Mesenchymal stem cell (in vitro differentiated cells and primary cell): ENCODE measurements around the gene TICAM1.
"Not testable (repeated sequence)": the region's sequence is repeated elsewhere in the genome, so short reads cannot be mapped to it uniquely, and the experiment has no call there.

Source experiments
- DNase-seq: peaks from one replicate; pipeline ENCODE4 v3.0.0-alpha.2; 2013
- H2AFZ ChIP-seq: one replicate; pipeline ENCODE4 v1.6.1; 2013; ENCODE audit warnings: low read depth, mild to moderate bottlenecking, control low read depth, inconsistent platforms, low read length, moderate library complexity
- H2AK5ac ChIP-seq: 2 replicates; pipeline ENCODE4 v1.6.1; 2013; ENCODE audit warnings: low read length, moderate library complexity, mild to moderate bottlenecking, inconsistent platforms; ENCODE audit not compliant: severe bottlenecking
- H2BK120ac ChIP-seq: one replicate; pipeline ENCODE4 v1.6.1; 2013; ENCODE audit warnings: low read depth, mild to moderate bottlenecking, inconsistent platforms, low read length, moderate library complexity
- H2BK12ac ChIP-seq, 2 experiments: one replicate each; pipeline ENCODE4 v1.6.1; 2013; ENCODE audit warnings: inconsistent platforms in 2 of 2, low read length in 2 of 2, mild to moderate bottlenecking in 2 of 2, moderate library complexity in 2 of 2, control low read depth in 1 of 2
- H2BK15ac ChIP-seq: one replicate; pipeline ENCODE4 v1.6.1; 2013; ENCODE audit warnings: mild to moderate bottlenecking, low read depth, inconsistent platforms; ENCODE audit not compliant: poor library complexity, severe bottlenecking
- H2BK5ac ChIP-seq: 2 replicates; pipeline ENCODE4 v1.6.1; 2013; ENCODE audit warnings: low read depth, mild to moderate bottlenecking, low read length, control low read depth, inconsistent platforms; ENCODE audit not compliant: poor library complexity, severe bottlenecking
- H3K14ac ChIP-seq, 2 experiments: one replicate each; pipeline ENCODE4 v1.6.1; 2013; ENCODE audit warnings: inconsistent platforms in 2 of 2, low read length in 2 of 2, control low read depth in 1 of 2, mild to moderate bottlenecking in 1 of 2, moderate library complexity in 1 of 2
- H3K18ac ChIP-seq, 2 experiments: one replicate each; pipeline ENCODE4 v1.6.1; 2013; ENCODE audit warnings: inconsistent platforms in 2 of 2, low read length in 2 of 2, control low read depth in 1 of 2, low read depth in 1 of 2, mild to moderate bottlenecking in 1 of 2
- H3K23ac ChIP-seq, 2 experiments: one replicate each; pipeline ENCODE4 v1.6.1; 2013; ENCODE audit warnings: inconsistent platforms in 2 of 2, low read length in 2 of 2, mild to moderate bottlenecking in 2 of 2, moderate library complexity in 2 of 2, control low read depth in 1 of 2
- H3K27ac ChIP-seq: 2 replicates; pipeline ENCODE4 v1.5.1; 2013; ENCODE audit warnings: mild to moderate bottlenecking, moderate library complexity, low read length, control low read depth, inconsistent platforms; ENCODE audit not compliant: poor library complexity, severe bottlenecking
- H3K27me3 ChIP-seq, 2 experiments: 2 replicates each; pipeline versions ENCODE4 v1.6.1 to v1.7.0; 2013; ENCODE audit warnings: low read length in 2 of 2, mild to moderate bottlenecking in 2 of 2, moderate library complexity in 2 of 2, control low read depth in 1 of 2, inconsistent platforms in 1 of 2; ENCODE audit not compliant: control insufficient read depth in 1 of 2, insufficient read depth in 1 of 2
- H3K36me3 ChIP-seq, 2 experiments: 2 replicates each; pipeline versions ENCODE4 v1.6.1 to v1.7.0; 2013; ENCODE audit warnings: low read length in 2 of 2, control low read depth in 1 of 2, inconsistent platforms in 1 of 2, low read depth in 1 of 2, mild to moderate bottlenecking in 1 of 2; ENCODE audit not compliant: insufficient read depth in 2 of 2, control insufficient read depth in 1 of 2
- H3K4ac ChIP-seq, 2 experiments: one replicate each; pipeline ENCODE4 v1.6.1; 2013; ENCODE audit warnings: inconsistent platforms in 2 of 2, low read length in 2 of 2, mild to moderate bottlenecking in 2 of 2, moderate library complexity in 2 of 2, control low read depth in 1 of 2, low read depth in 1 of 2
- H3K4me1 ChIP-seq: 2 replicates; pipeline ENCODE4 v1.6.1; 2013; ENCODE audit warnings: low read depth, low read length, control low read depth; ENCODE audit not compliant: control insufficient read depth, insufficient read depth
- H3K4me2 ChIP-seq: 2 replicates; pipeline ENCODE4 v1.6.1; 2013; ENCODE audit warnings: low read length, mild to moderate bottlenecking, inconsistent platforms; ENCODE audit not compliant: poor library complexity, severe bottlenecking
- H3K4me3 ChIP-seq, 2 experiments: 2 replicates each; pipeline versions ENCODE4 v1.5.1 to v1.7.0; 2013; ENCODE audit warnings: low read length in 2 of 2, mild to moderate bottlenecking in 2 of 2, control low read depth in 1 of 2, low read depth in 1 of 2; ENCODE audit not compliant: insufficient read depth in 1 of 2
- H3K79me1 ChIP-seq: replicated peaks from 2 replicates; pipeline ENCODE4 v1.6.1; 2013; ENCODE audit warnings: mild to moderate bottlenecking, control low read depth, low read length, inconsistent platforms; ENCODE audit not compliant: poor library complexity, severe bottlenecking
- H3K9ac ChIP-seq: 2 replicates; pipeline ENCODE4 v1.7.0; 2013; ENCODE audit warnings: mild to moderate bottlenecking, low read length, moderate library complexity
- H3K9me3 ChIP-seq: 2 replicates; pipeline ENCODE4 v1.7.0; 2013; ENCODE audit warnings: mild to moderate bottlenecking, low read length; ENCODE audit not compliant: control insufficient read depth
- H4K8ac ChIP-seq: one replicate; pipeline ENCODE4 v1.6.1; 2013; ENCODE audit warnings: inconsistent platforms, mild to moderate bottlenecking, low read length, moderate library complexity
- H4K91ac ChIP-seq: one replicate; pipeline ENCODE4 v1.6.1; 2013; ENCODE audit warnings: mild to moderate bottlenecking, low read length, inconsistent platforms
- WGBS: methylation state at CpG from one replicate; pipeline ENCODE4 v1.1.7; 2013; ENCODE audit warnings: mixed read lengths; 5-methylcytosine and 5-hydroxymethylcytosine counted together

The TICAM1 gene

DNA sequence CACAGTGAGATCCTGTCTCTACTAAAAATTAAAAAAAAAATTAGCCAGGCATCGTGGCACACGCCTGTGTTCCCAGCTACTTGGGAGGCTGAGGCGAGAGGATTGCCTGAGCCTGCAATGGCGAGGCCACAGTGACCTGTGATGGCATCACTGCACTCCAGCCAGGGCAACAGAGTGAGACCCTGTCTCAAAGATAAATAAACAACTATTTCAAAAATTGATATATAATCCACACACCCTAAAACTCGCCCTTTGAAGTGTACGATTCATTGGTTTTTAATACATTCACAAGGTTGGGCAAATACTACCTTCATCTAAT, 12.1 kb upstream of the TICAM1 start:
- peaks cover 18% of the 10 kb centered on the region for H3K79me1 ChIP-seq
- no peak overlapping the region for H3K4ac ChIP-seq
- peaks cover 24% of the 10 kb centered on the region for H3K4me1 ChIP-seq
- H4K91ac ChIP-seq = no peak overlapping the region
- H2BK120ac ChIP-seq = no peak overlapping the region
- peaks cover 75 to 82% of the 10 kb centered on the region in 2 experiments for H3K36me3 ChIP-seq
- H2BK5ac ChIP-seq = no peak overlapping the region
- no peak overlapping the region for H3K27ac ChIP-seq
- no peak overlapping the region for H3K4me3 ChIP-seq
- WGBS = 93% methylated on average over 6 of the region's 6 CpGs
- no peak overlapping the region for H4K8ac ChIP-seq
- no peak overlapping the region for H3K4me2 ChIP-seq
- H3K23ac ChIP-seq = no peak overlapping the region
- H3K18ac ChIP-seq = no peak overlapping the region
- no peak overlapping the region for H2BK15ac ChIP-seq
- H3K27me3 ChIP-seq = no peaks in the 10 kb centered on the region
- H2BK12ac ChIP-seq = no peak overlapping the region
- H2AK5ac ChIP-seq = no peak overlapping the region
- no peak overlapping the region for H2AFZ ChIP-seq
- H3K9me3 ChIP-seq = no peaks in the 10 kb centered on the region
- no peak overlapping the region for H3K9ac ChIP-seq
- DNase-seq = no peak
- no peak overlapping the region for H3K14ac ChIP-seq

DNA sequence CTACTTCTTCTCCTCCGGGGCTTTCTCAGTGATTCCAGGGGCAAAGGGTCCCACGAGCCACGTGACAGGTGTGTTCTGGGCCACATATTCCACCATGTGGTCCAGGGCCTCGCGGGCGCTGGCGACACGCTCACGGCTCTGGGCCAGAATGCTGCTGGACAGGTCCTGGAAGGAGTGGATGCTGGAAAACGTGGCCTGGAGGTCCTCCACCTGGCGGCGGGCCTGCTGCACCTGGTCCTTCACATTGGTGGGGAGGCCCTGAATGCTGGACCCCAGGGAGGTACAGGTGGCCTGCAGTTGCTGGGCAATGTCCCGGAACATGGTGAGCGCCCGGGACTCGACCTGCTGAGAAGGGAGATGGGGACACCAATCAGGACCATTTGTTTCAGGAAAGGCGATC, 7.7 kb upstream of the TICAM1 start:
- Histone ChIP-seq H3K27me3 (no peaks in the 10 kb centered on the region), H2BK15ac (no peak overlapping the region), H4K8ac (no peak overlapping the region), H3K4ac (no peak overlapping the region), H3K9me3 (no peaks in the 10 kb centered on the region), H2BK12ac (no peak overlapping the region), H3K4me1 (peaks cover 9% of the 10 kb centered on the region), H4K91ac (no peak overlapping the region), H3K14ac (no peak overlapping the region), H3K9ac (no peak overlapping the region), H3K36me3 (peaks cover 67 to 71% of the 10 kb centered on the region in 2 experiments), H3K18ac (no peak overlapping the region), H3K4me2 (no peak overlapping the region), H3K4me3 (no peak overlapping the region), H2AK5ac (no peak overlapping the region), H2AFZ (no peak overlapping the region), H3K23ac (no peak overlapping the region), H2BK120ac (no peak overlapping the region), H3K79me1 (peaks cover 15% of the 10 kb centered on the region), H3K27ac (no peak overlapping the region), H2BK5ac (no peak overlapping the region)
- 96% methylated on average over 17 of the region's 17 CpGs for WGBS
- no peak for DNase-seq

DNA sequence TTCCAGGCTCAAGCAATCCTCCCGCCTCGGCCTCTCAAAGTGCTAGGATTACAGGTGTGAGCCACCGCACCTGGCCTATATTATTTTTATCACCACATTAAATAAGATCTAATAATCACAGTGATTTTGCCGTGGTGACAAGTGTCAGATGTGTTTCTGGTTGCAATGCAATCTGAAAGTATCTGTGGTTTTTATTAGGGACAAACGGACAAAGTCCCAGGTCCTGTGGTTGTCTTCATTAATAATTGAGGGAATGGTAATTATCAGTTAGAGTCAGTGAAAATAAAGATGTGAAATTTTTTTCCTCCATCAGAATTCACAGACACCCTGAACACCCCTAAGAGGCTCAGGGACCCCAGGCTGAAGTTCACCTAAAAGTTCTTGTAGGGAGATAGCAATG, 1.3 kb upstream of the TICAM1 start:
- Histone ChIP-seq H3K9ac (no peak overlapping the region), H3K23ac (no peak overlapping the region), H2BK5ac (no peak overlapping the region), H2BK12ac (no peak overlapping the region), H3K9me3 (no peaks in the 10 kb centered on the region), H3K14ac (no peak overlapping the region), H2BK120ac (no peak overlapping the region), H3K18ac (no peak overlapping the region), H4K8ac (no peak overlapping the region), H3K4me3 (no peak overlapping the region), H4K91ac (no peak overlapping the region), H3K27ac (no peak overlapping the region), H2BK15ac (no peak overlapping the region), H3K36me3 (peaks cover 13 to 16% of the 10 kb centered on the region in 2 experiments), H2AK5ac (no peak overlapping the region), H3K4ac (no peak overlapping the region), H2AFZ (no peak overlapping the region), H3K4me1 (peaks cover 12% of the 10 kb centered on the region), H3K4me2 (no peak overlapping the region), H3K79me1 (peaks cover 6% of the 10 kb centered on the region), H3K27me3 (no peaks in the 10 kb centered on the region)
- 90% methylated on average over 5 of the region's 5 CpGs for WGBS
- no peak for DNase-seq

DNA sequence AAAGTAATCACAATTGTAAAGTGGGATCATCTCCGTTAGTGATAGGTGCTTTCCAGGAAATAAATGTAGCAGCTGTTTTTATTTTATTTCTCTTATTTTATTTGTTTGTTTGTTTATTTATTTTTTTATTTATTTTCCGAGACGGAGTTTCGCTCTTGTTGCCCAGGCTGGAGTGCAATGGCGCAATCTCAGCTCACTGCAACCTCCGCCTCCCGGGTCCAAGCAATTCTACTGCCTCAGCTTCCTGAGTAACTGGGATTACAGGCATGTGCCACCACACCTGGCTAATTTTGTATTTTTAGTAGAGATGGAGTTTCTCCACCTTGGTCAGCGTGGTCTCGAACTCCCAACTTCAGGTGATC, 448 bp upstream of the TICAM1 start:
- not testable (repeated sequence) for H3K79me1 ChIP-seq, H3K23ac ChIP-seq, H2AK5ac ChIP-seq, H2BK15ac ChIP-seq, H3K36me3 ChIP-seq, H3K27ac ChIP-seq, H2BK5ac ChIP-seq, H3K14ac ChIP-seq, H2BK120ac ChIP-seq, H2BK12ac ChIP-seq, H3K9me3 ChIP-seq, DNase-seq, H3K27me3 ChIP-seq
- H3K4ac ChIP-seq = peak overlapping the region in 1 of 2 experiments; percentile 97
- 85% methylated on average over 8 of the region's 9 CpGs for WGBS
- H4K8ac ChIP-seq = peak overlapping the region; percentile 93
- peaks cover 14% of the 10 kb centered on the region for H3K4me1 ChIP-seq
- peak overlapping the region; percentile 93 for H3K4me2 ChIP-seq
- peak overlapping the region; percentile 40 to 99 for H3K18ac ChIP-seq
- peak overlapping the region; percentile 98 for H3K9ac ChIP-seq
- H3K4me3 ChIP-seq = peak overlapping the region; percentile 97
- H4K91ac ChIP-seq = peak overlapping the region; percentile 43
- peak overlapping the region; percentile 85 for H2AFZ ChIP-seq
